Keratinocyte (primary cell): Measurements from ENCODE around the gene TAGLN2. TPM values are rescaled to one million over a fixed set of nuclear protein-coding genes. Genes with fewer than 3 reads are reported as not detected.

Source experiments
- DNase-seq: peaks from one replicate; pipeline ENCODE4 v3.0.0-alpha.2; 2011; ENCODE audit warnings: low read depth, missing footprints, low spot score
- FAIRE-seq: peaks from 2 replicates; lab custom pipeline; 2011; peaks lifted over from hg19 to GRCh38; lab: Jason Lieb, UNC
- H2AFZ ChIP-seq: 2 replicates; pipeline ENCODE4 v1.6.0; 2012; ENCODE audit warnings: low read length, control low read depth, inconsistent platforms; ENCODE audit not compliant: control insufficient read depth
- H3K27ac ChIP-seq: 2 replicates; pipeline ENCODE4 v1.5.1; 2011; ENCODE audit warnings: low read length; ENCODE audit not compliant: control insufficient read depth, insufficient read depth
- H3K27me3 ChIP-seq: 3 replicates; pipeline ENCODE4 v1.6.0; 2011; ENCODE audit warnings: low read length; ENCODE audit not compliant: control insufficient read depth, insufficient read depth; ENCODE audit errors: extremely low read depth
- H3K36me3 ChIP-seq, 2 experiments: 2 replicates in 1 of 2; 3 replicates in 1 of 2; pipeline ENCODE4 v1.5.1; 2011; ENCODE audit warnings: low read length in 2 of 2, mild to moderate bottlenecking in 1 of 2; ENCODE audit not compliant: control insufficient read depth in 2 of 2, insufficient read depth in 2 of 2; ENCODE audit errors: extremely low read depth in 1 of 2
- H3K4me1 ChIP-seq: 3 replicates; pipeline ENCODE4 v1.5.1; 2011; ENCODE audit warnings: low read length; ENCODE audit not compliant: control insufficient read depth, insufficient read depth; ENCODE audit errors: extremely low read depth
- H3K4me2 ChIP-seq: 3 replicates; pipeline ENCODE4 v1.6.0; 2011; ENCODE audit warnings: low read depth, low read length; ENCODE audit not compliant: control insufficient read depth, insufficient read depth; ENCODE audit errors: extremely low read depth
- H3K4me3 ChIP-seq, 3 experiments: fragments of 200-600 bp in 1 of 3; sonication (generic) in 1 of 3; 2 replicates in 2 of 3; 3 replicates in 1 of 3; pipeline ENCODE4 v1.5.1; 2011 to 2016; ENCODE audit warnings: low read length in 3 of 3, mild to moderate bottlenecking in 3 of 3, control low read depth in 2 of 3, inconsistent platforms in 1 of 3, low read depth in 1 of 3, mixed read lengths in 1 of 3, mixed run types in 1 of 3, moderate library complexity in 1 of 3; ENCODE audit not compliant: control insufficient read depth in 2 of 3, insufficient read depth in 2 of 3; ENCODE audit errors: extremely low read depth in 1 of 3
- H3K79me2 ChIP-seq: 2 replicates; pipeline ENCODE4 v1.6.0; 2012; ENCODE audit warnings: low read length; ENCODE audit not compliant: control insufficient read depth, insufficient read depth
- H3K9ac ChIP-seq: 3 replicates; pipeline ENCODE4 v1.6.0; 2011; ENCODE audit warnings: low read length; ENCODE audit not compliant: control insufficient read depth, insufficient read depth; ENCODE audit errors: extremely low read depth
- H3K9me1 ChIP-seq: 3 replicates; pipeline ENCODE4 v1.6.0; 2011; ENCODE audit warnings: low read length; ENCODE audit not compliant: control insufficient read depth, insufficient read depth; ENCODE audit errors: extremely low read depth
- H3K9me3 ChIP-seq: 2 replicates; pipeline ENCODE4 v1.5.1; 2012; ENCODE audit warnings: low read depth, low read length; ENCODE audit not compliant: control insufficient read depth
- H4K20me1 ChIP-seq: 3 replicates; pipeline ENCODE4 v1.6.0; 2011; ENCODE audit warnings: low read length; ENCODE audit not compliant: control insufficient read depth, insufficient read depth; ENCODE audit errors: extremely low read depth
- EZH2 ChIP-seq: IDR thresholded peaks from one replicate; pipeline ENCODE4 v1.6.1; 2012; ENCODE audit warnings: inconsistent platforms, mild to moderate bottlenecking, low read length, moderate library complexity
- dilution Hi-C: fragments of 300-500 bp; cut with MboI; formaldehyde crosslinking; loops from one replicate; pipeline ENCODE4 v1.7.0; 2020; ENCODE audit warnings: low sequenced_read_pairs; ENCODE audit not compliant: extremely low pct_ligation_motif_present
- polyA plus RNA-seq, 5 experiments: library from polyadenylated mRNA; depleted of rRNA in 3 of 5; stranded (reverse) in 3 of 5; stranded (forward) in 1 of 5; unstranded in 1 of 5; fragments of >200 nt; gene quantifications; 1 replicate in 1 of 5; 2 replicates in 3 of 5; 3 replicates in 1 of 5; pipeline versions ENCODE4 v1.2.1 to v1.2.3, GENCODE V29; 2011 to 2012; ENCODE audit warnings: missing spikeins in 2 of 5, low read depth in 1 of 5, low replicate concordance in 1 of 5
- TF ChIP-seq, protein P1 (sequence below), 3 experiments: IDR thresholded peaks in 1 of 3; conservative IDR thresholded peaks in 1 of 3; optimal IDR thresholded peaks in 1 of 3; 2 replicates in 2 of 3; 3 replicates in 1 of 3; pipeline versions ENCODE3 to v1.5.1; 2011; ENCODE audit warnings: low read length in 3 of 3, mild to moderate bottlenecking in 3 of 3, moderate library complexity in 2 of 3, control low read depth in 1 of 3, inconsistent platforms in 1 of 3; ENCODE audit not compliant: insufficient read depth in 2 of 3; ENCODE audit errors: extremely low read depth in 1 of 3

TAGLN2 gene
- polyA plus RNA-seq, 1 donor (not counting 4 experiments of a cell fraction or from before 2014, with no cell fraction given): 709 TPM

DNA sequence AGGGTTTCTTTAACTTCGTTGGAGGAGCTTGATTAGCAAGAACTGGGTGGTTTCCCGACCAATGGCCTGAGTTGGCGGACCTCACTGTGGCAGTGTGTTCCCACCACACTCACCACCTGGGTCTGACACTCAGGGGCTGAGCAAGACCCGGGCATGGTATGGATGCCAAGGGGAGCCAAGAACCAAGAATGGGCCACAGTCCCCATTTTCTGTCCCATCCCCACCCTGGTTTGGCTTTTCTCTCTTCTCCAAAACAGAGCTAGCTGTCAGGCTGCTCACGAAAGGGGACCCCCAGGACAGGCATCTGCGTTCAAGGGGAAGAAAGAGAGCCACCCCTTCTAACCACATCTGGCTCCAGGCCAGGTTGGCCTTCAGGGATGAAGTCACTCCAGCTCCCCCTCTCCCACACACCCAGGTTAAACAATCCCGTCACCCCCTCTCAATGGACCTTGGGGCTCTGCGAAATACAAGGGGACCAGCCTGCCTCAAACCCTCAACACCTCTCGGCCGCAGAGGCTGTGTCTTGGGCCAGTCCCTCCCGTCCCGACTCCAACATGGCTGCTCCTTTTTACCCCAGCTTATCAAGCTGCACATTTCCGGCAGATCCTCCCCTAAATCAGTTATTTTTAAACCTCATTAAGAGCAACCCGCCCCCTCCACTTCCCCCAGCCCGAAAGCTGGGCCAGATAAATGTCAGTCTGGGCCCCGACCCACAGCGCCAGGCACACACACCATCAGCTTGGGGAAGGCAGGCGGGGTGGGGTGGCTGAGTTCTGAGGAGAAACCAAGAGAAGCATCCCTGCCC lies 3.4 kb downstream of the TAGLN2 start:
- Histone ChIP-seq H3K4me1 (peaks cover 66% of the 10 kb centered on the region), H4K20me1 (peaks cover 28% of the 10 kb centered on the region), H3K9me3 (no peaks in the 10 kb centered on the region), H3K27me3 (no peaks in the 10 kb centered on the region), H3K79me2 (peaks cover 58% of the 10 kb centered on the region), H3K27ac (peak overlapping the region; percentile 98), H3K4me2 (peak overlapping the region; percentile 84), H2AFZ (no peak overlapping the region), H3K36me3 (peaks cover 36 to 38% of the 10 kb centered on the region in 2 experiments), H3K9ac (peak overlapping the region; percentile 100), H3K4me3 (peak overlapping the region; percentile 79 to 94 (median 92)), H3K9me1 (peaks cover 11% of the 10 kb centered on the region)
- TF ChIP-seq, protein P1, sequence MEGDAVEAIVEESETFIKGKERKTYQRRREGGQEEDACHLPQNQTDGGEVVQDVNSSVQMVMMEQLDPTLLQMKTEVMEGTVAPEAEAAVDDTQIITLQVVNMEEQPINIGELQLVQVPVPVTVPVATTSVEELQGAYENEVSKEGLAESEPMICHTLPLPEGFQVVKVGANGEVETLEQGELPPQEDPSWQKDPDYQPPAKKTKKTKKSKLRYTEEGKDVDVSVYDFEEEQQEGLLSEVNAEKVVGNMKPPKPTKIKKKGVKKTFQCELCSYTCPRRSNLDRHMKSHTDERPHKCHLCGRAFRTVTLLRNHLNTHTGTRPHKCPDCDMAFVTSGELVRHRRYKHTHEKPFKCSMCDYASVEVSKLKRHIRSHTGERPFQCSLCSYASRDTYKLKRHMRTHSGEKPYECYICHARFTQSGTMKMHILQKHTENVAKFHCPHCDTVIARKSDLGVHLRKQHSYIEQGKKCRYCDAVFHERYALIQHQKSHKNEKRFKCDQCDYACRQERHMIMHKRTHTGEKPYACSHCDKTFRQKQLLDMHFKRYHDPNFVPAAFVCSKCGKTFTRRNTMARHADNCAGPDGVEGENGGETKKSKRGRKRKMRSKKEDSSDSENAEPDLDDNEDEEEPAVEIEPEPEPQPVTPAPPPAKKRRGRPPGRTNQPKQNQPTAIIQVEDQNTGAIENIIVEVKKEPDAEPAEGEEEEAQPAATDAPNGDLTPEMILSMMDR (optimal IDR thresholded peaks at IDR 0.05 in 1 of 3, IDR thresholded peaks at IDR 0.05 in 1 of 3, conservative IDR thresholded peaks at IDR 0.05 in 1 of 3; ENCODE audit: extremely low read depth in 1 of 3, insufficient read depth in 2 of 3, low read length in 3 of 3): no peak
- no peak for TF ChIP-seq EZH2
- dilution Hi-C loops: no loop called here
- no peak for DNase-seq
- FAIRE-seq: no peak

DNA sequence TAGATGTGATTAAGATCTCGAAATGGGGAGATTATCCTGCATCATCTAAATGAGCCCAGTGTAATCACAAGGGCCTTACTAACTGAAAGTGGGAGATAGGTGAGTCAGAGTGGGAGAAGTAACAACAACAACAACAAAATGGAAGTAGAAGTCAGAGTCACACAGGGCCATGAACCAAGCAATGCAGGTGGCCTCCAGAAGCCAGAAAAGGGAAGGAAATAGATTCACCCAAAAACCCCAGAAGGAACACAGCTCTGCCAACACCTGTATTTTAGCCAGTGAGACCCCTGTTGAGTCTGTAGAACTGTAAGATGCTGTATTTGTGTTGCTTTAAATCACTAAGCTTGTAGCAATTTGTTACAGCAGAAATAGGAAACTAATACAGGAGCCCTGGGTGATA lies 4.1 kb downstream of the TAGLN2 start:
- peak overlapping the region; percentile 98 for H3K27ac ChIP-seq
- H3K9me1 ChIP-seq: peaks cover 11% of the 10 kb centered on the region
- TF ChIP-seq, protein P1 (optimal IDR thresholded peaks at IDR 0.05 in 1 of 3, IDR thresholded peaks at IDR 0.05 in 1 of 3, conservative IDR thresholded peaks at IDR 0.05 in 1 of 3; ENCODE audit: extremely low read depth in 1 of 3, insufficient read depth in 2 of 3, low read length in 3 of 3): no peak
- TF ChIP-seq EZH2: no peak
- H3K36me3 ChIP-seq: peaks cover 32 to 38% of the 10 kb centered on the region in 2 experiments
- dilution Hi-C loops: no loop called here
- no peak for DNase-seq
- peak overlapping the region; percentile 84 for H3K4me2 ChIP-seq
- H3K9me3 ChIP-seq: no peaks in the 10 kb centered on the region
- peaks cover 58% of the 10 kb centered on the region for H3K79me2 ChIP-seq
- peaks cover 28% of the 10 kb centered on the region for H4K20me1 ChIP-seq
- no peak overlapping the region for H3K4me3 ChIP-seq
- no peak for FAIRE-seq
- no peaks in the 10 kb centered on the region for H3K27me3 ChIP-seq
- H3K9ac ChIP-seq: peak overlapping the region; percentile 100
- H2AFZ ChIP-seq: no peak overlapping the region
- peaks cover 72% of the 10 kb centered on the region for H3K4me1 ChIP-seq
